ENCODE data around the gene HTR1E.

GRCh38 chr6:87029711-87030314 lies 92.5 kb downstream of the HTR1E start:
- TF ChIP-seq CTCF (IDR thresholded peaks at IDR 0.05; ENCODE audit: low read depth, low read length) (peak; percentile 69), EZH2phosphoT487 (IDR thresholded peaks at IDR 0.05; ENCODE audit: low read depth) (no peak)

Data from OCI-LY3 (cell line).